Measurements from ENCODE around the gene PRKN. TPM values are rescaled to one million over a fixed set of nuclear protein-coding genes. Genes with fewer than 3 reads are reported as not detected.

The PRKN gene
- total RNA-seq, 1 experiment from 2014 or later = 0.34 TPM

DNA sequence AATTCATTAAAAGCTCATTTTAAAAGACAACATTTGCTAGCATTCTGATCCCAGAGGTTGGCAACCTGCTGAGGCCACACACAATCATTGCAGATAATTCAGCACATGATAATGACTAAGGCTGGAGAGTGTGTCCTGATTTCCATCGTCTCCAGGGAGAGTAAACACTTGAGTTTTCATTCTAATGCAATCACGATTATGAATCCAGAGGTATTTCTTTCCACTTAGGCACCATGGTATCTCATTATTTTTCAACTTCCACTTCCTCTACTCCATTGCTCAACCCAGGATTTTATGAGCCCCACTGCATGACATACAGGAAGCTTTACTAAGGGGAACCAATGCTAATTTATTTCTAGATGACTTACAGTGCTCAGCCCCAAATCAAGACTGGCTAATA lies 1179.9 kb downstream of the PRKN start:
- BruUV-seq (replicated peaks) = no TSS peak
- intact Hi-C loops (cut with micrococcal nuclease; ENCODE audit: unreplicated experiment) = no loop called here
- CTCF ChIA-PET = no interaction called here

DNA sequence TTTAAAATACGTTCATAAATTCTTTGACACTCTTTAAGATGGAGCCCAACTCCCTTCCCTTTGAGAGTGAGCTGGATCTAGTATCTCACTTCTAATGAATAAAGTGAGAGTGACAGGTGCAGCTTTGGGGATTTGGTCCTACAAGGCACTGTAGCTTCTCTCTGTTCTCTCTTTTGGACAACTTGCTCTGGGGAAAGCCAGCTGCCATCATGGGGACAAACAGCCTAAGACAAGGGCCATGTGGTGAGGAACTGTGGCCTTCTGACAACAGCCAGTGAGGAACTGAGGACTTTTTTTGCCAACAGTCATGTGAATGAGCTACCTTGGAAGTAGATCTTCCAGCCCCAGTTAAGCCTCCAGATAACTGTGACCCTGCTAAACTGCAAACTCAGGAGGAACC lies 1180.9 kb downstream of the PRKN start:
- TF ChIP-seq, protein P1, sequence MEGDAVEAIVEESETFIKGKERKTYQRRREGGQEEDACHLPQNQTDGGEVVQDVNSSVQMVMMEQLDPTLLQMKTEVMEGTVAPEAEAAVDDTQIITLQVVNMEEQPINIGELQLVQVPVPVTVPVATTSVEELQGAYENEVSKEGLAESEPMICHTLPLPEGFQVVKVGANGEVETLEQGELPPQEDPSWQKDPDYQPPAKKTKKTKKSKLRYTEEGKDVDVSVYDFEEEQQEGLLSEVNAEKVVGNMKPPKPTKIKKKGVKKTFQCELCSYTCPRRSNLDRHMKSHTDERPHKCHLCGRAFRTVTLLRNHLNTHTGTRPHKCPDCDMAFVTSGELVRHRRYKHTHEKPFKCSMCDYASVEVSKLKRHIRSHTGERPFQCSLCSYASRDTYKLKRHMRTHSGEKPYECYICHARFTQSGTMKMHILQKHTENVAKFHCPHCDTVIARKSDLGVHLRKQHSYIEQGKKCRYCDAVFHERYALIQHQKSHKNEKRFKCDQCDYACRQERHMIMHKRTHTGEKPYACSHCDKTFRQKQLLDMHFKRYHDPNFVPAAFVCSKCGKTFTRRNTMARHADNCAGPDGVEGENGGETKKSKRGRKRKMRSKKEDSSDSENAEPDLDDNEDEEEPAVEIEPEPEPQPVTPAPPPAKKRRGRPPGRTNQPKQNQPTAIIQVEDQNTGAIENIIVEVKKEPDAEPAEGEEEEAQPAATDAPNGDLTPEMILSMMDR (IDR thresholded peaks at IDR 0.05; ENCODE audit: insufficient read depth in 1 of 2, low read depth in 1 of 2, low read length in 1 of 2, severe bottlenecking in 1 of 2, unreplicated experiment in 1 of 2) = no peak
- no peaks in the 10 kb centered on the region for H3K36me3 ChIP-seq (ENCODE audit: control insufficient read depth, insufficient read depth, low read length)
- Mint-ChIP-seq H3K36me3 (ENCODE audit: insufficient read depth, unreplicated experiment) (no peaks in the 10 kb centered on the region), H3K9me3 (ENCODE audit: unreplicated experiment) (peaks cover 17% of the 10 kb centered on the region), H3K4me3 (ENCODE audit: unreplicated experiment) (no peak overlapping the region), H3K27ac (ENCODE audit: unreplicated experiment) (no peak overlapping the region), H3K27me3 (ENCODE audit: insufficient read depth, unreplicated experiment) (peaks cover 7% of the 10 kb centered on the region), H3K4me1 (ENCODE audit: low read depth, unreplicated experiment) (no peaks in the 10 kb centered on the region)
- no peak for DNase-seq
- no peaks in the 10 kb centered on the region for H3K4me1 ChIP-seq
- H3K27me3 ChIP-seq (replicated peaks; ENCODE audit: control insufficient read depth, insufficient read depth, low read length) = no peaks in the 10 kb centered on the region
- intact Hi-C loops (cut with micrococcal nuclease; ENCODE audit: unreplicated experiment) = no loop called here
- CTCF ChIA-PET = no interaction called here
- no TSS peak for BruUV-seq (replicated peaks)
- POLR2A ChIA-PET = no interaction called here
- no peaks in the 10 kb centered on the region for H3K9me3 ChIP-seq
- no peak overlapping the region for H3K4me3 ChIP-seq (ENCODE audit: low read depth, low read length)

More for the DNA sequence above, 1179.9 kb downstream of the PRKN start:
- TF ChIP-seq, protein P1 (IDR thresholded peaks at IDR 0.05; ENCODE audit: insufficient read depth in 1 of 2, low read depth in 1 of 2, low read length in 1 of 2, severe bottlenecking in 1 of 2, unreplicated experiment in 1 of 2) = no peak
- no peak overlapping the region for H3K27ac Mint-ChIP-seq (ENCODE audit: unreplicated experiment)
- no peaks in the 10 kb centered on the region for H3K9me3 ChIP-seq
- POLR2A ChIA-PET = no interaction called here
- no peak for DNase-seq
- no peak overlapping the region for H3K4me3 Mint-ChIP-seq (ENCODE audit: unreplicated experiment)
- H3K36me3 ChIP-seq (ENCODE audit: control insufficient read depth, insufficient read depth, low read length) = no peaks in the 10 kb centered on the region
- H3K4me3 ChIP-seq (ENCODE audit: low read depth, low read length) = no peak overlapping the region
- no peaks in the 10 kb centered on the region for H3K36me3 Mint-ChIP-seq (ENCODE audit: insufficient read depth, unreplicated experiment)
- H3K9me3 Mint-ChIP-seq (ENCODE audit: unreplicated experiment) = peaks cover 23% of the 10 kb centered on the region
- H3K4me1 Mint-ChIP-seq (ENCODE audit: low read depth, unreplicated experiment) = no peaks in the 10 kb centered on the region
- H3K27me3 ChIP-seq (replicated peaks; ENCODE audit: control insufficient read depth, insufficient read depth, low read length) = no peaks in the 10 kb centered on the region
- H3K27me3 Mint-ChIP-seq (ENCODE audit: insufficient read depth, unreplicated experiment) = no peaks in the 10 kb centered on the region
- no peaks in the 10 kb centered on the region for H3K4me1 ChIP-seq

DNA sequence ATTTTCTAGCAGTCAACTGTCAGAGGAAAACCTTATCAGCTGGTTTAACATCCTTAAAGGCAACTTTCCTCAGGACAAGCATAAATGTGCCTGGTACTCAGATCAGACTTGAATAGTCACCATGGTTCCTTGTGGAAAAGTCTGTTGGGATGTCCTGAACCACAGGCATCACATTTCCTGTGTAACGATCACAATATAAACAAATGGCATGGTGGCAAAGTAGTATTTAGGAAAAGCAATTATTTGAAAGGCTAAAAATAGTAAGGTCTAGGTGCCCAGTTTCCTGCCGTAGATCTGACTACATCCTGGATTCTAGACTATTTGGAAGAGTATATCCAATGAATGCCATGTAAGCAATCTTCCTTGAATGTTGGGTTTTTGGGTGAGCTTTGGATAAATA lies 1181.8 kb downstream of the PRKN start:
- Mint-ChIP-seq H3K9me3 (ENCODE audit: unreplicated experiment) (peaks cover 11% of the 10 kb centered on the region), H3K27ac (ENCODE audit: unreplicated experiment) (no peak overlapping the region), H3K27me3 (ENCODE audit: insufficient read depth, unreplicated experiment) (peaks cover 7% of the 10 kb centered on the region), H3K4me3 (ENCODE audit: unreplicated experiment) (no peak overlapping the region), H3K4me1 (ENCODE audit: low read depth, unreplicated experiment) (no peaks in the 10 kb centered on the region), H3K36me3 (ENCODE audit: insufficient read depth, unreplicated experiment) (no peaks in the 10 kb centered on the region)
- H3K36me3 ChIP-seq (ENCODE audit: control insufficient read depth, insufficient read depth, low read length) = no peaks in the 10 kb centered on the region
- TF ChIP-seq, protein P1 (IDR thresholded peaks at IDR 0.05; ENCODE audit: insufficient read depth in 1 of 2, low read depth in 1 of 2, low read length in 1 of 2, severe bottlenecking in 1 of 2, unreplicated experiment in 1 of 2) = no peak
- no peak overlapping the region for H3K4me3 ChIP-seq (ENCODE audit: low read depth, low read length)
- POLR2A ChIA-PET = no interaction called here
- H3K27me3 ChIP-seq (replicated peaks; ENCODE audit: control insufficient read depth, insufficient read depth, low read length) = no peaks in the 10 kb centered on the region
- no peaks in the 10 kb centered on the region for H3K4me1 ChIP-seq
- no peak for DNase-seq
- no TSS peak for BruUV-seq (replicated peaks)
- no peaks in the 10 kb centered on the region for H3K9me3 ChIP-seq
- intact Hi-C loops (cut with micrococcal nuclease; ENCODE audit: unreplicated experiment) = no loop called here
- CTCF ChIA-PET = no interaction called here
